Stimulated activated CD4-positive, alpha-beta T cell treated with anti-CD3 and anti-CD28 coated beads, Interleukin-2, amount 100 ng/mL, for 24 hours (primary cell): ENCODE measurements around the gene SLC25A22.

Experiments
- DNase-seq, 2 donors: peaks; one replicate each; pipeline ENCODE4 v3.0.0-alpha.2; 2020

The SLC25A22 gene

GRCh38 chr11:798093-798713 lies at the start of gene SLC25A22:
SLC25A22 (minus strand) TSS chr11:798281; CDS start chr11:795006, 3,275 bp downstream.
- DNase-seq: peak; percentile 87 to 90

GRCh38 chr11:847876-848275 lies 49.8 kb upstream of the SLC25A22 start:
- DNase-seq: no peak

GRCh38 chr11:846496-847098 lies 48.5 kb upstream of the SLC25A22 start:
- DNase-seq: no peak

DNA sequence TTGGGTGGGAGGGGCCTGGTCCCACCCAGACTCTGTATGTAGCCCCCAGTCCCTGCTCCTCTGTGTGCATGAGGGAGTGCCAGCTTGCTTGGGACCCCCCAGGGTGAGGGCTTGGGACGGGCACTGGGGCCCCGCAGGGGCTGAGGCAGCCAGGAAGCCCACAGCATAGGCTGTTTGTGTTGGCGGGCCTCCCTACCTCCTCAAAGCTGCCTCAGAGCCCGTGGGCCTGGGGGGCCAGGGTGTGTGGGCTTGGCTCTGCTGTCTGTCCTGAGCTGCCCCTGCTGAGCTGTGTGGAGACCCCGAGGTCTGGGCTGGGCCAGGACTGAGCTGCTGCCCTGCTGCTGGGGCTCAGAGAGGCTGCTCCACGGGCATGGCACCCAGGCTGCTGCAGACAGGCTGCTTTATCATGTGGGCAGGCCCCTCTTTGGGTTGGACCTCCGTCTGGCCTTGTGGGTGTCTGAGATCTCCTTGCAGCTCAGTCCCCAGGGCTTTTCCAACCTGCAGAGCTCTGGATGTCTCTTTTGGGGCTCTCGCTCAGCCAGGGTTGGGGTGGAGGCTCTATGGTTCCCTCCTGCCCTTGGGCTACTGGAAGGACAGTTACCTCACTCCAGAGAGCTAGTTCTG lies 47.9 kb upstream of the SLC25A22 start:
- DNase-seq: no peak

DNA sequence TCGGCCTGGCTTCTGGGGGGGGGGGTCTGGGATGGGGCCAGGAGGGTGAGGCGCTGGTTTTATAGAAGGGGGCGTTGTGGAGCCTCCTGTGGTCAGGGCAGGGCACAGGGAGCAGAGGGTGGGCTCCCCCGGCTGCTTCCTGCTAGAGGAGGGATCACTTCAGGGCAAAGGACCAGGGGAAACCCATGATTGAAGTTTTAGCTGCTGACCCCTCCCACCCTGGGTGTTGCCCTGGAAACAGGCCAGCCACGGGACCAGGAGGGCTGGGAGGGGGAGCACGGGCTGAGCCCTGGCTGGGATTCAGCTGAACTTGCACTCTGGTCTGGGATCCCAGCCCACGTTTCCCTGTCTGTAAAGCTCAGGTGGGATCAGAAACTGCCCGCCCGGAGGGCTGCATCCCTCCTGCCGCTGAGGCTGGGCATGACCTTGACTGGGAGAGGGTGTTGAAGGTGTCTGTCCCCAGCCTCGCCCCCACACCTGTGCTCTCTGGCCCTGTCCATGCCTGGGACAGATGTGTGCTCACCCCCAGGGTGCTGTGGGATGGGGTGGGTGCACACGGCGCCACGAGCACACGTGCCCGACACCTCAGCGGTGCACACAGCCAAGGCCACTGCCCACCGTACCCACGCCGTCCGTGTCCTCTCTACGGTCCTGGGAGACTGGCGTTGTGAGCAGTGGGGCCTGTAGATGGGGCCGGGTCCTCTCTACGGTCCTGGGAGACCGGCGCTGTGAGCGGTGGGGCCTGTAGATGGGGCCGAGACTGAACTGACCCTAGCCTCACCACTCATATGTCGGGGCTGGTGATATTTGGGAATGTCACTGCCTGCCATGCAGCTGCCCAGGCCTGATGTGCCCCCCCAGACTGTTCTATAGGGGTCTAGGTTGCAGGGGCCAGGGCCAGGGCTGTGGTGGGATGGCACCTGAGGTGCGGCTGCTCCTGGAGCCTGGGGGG lies 46.9 kb upstream of the SLC25A22 start:
- no peak for DNase-seq

DNA sequence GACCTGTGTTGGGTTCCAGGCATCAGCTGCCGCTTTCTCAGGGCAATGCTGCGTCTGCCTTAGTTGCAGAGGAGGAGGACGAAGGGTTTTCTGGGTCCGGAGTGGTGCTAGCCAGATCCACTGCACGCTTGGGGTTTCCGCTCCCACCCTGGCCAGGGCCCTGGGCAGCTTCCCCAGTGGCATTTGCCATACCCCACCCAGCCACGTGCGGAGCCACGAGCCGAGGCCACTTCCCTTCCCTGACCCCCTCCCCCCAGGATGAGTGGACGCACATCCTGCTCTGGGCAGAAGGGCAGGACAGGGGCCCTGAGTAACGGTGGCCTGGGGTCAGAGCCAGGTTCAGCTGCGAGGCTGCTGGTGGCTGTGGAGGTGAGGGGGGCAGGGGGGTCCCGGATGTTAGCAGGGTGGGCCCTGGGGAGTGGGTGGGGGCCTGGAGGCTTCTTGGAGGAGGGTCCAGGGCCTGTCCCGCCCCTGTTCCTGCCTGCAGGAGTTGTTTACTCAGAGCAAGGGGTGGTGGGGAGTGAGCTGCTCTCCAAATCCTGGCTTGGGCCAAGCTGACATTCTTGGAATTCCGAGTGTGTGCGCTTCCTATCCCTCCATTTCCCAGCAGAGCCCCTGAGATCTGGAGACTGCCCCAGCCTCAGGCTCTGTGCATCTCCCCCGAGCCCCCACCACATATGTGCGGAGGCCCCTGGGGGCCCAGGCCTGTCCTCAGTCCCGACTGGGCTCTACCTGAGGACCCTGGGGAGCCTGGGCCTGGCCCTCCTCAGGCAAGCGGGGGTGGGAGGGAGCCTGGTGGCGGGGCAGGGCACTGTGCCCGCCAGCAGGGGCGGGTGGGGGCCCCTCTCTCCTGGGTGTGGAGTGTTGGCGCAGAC lies 46.0 kb upstream of the SLC25A22 start:
- no peak for DNase-seq

- no peak for DNase-seq
Measured at GRCh38 chr11:843086-843734, 45.1 kb upstream of the SLC25A22 start.

DNA sequence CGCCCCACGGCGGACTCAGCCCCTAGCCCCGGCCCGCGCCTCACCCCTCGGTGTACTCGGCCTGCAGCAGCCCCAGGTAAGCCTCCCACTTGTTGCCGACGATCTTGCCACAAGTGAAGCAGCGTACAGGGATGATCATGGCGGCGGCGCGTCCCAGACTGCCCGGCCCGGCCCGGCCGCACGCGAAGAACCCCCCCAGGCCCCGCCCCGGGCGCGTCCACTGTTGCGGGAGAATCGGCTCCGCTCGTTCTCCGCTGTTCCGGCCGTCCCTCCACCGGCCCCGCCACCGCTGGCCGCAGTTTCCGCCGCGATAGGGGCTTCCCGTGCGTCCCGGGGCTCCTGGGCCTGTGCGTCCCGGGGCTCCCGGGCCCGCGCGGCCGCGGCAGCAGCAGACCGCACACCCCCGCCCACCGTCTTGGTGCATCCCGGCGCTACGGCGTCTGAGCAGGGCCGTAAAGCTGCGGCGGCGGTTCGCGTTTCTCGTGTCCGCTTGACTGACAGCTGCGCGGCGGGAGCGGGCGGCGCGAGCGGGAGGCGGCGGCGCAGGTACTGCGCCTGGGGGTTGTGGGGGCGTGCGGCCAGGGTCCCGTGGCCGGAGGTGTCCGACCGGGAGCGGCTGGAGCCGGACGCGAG lies 44.4 kb upstream of the SLC25A22 start, which contains the start of the genes POLR2L and TSPAN4:
POLR2L (minus strand) TSS at position 160 of the 633 bp plus-strand sequence; CDS start at position 139, 21 bp downstream.
TSPAN4 (plus strand) TSS at position 483 of the 633 bp plus-strand sequence. CDS start 7,453 bp downstream, outside the sequence.
- DNase-seq: peak; percentile 92 to 93

DNA sequence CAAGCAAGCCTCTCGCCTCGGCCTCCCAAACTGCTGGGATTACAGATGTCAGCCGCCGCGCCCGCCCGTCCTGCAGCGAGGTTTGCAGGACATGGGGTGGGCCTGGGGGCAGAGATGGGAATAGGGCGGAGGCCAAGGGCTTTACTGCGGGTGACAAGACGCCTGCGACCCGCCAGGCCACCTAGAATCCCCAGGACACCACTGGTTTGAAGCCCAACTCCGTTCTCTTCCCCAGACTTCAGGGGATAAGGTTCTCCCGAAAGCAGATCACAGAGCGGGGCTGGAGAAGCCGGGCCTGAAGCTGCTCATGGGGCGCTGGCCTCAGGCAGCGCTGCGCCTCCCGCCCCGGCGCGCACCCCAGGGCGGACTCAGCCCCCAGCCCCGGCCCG lies 43.9 kb upstream of the SLC25A22 start:
- no peak for DNase-seq

GRCh38 chr11:839875-840617 lies 42.0 kb upstream of the SLC25A22 start:
- no peak for DNase-seq

GRCh38 chr11:839280-839623 lies 41.2 kb upstream of the SLC25A22 start:
- no peak for DNase-seq

- DNase-seq: no peak
Measured at GRCh38 chr11:838441-839279, 40.6 kb upstream of the SLC25A22 start.

DNA sequence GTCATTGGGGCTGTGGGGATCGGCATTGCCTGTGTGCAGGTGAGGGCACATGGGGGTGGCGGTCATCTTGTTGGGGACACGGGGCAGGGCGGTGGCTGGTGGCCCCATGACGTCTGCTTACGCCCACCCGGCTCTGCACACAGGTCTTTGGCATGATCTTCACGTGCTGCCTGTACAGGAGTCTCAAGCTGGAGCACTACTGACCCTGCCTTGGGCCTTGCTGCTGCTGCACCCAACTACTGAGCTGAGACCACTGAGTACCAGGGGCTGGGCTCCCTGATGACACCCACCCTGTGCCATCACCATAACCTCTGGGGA lies 39.9 kb upstream of the SLC25A22 start:
- DNase-seq: no peak

- no peak for DNase-seq
Measured at GRCh38 chr11:837189-837989, 39.3 kb upstream of the SLC25A22 start.

DNA sequence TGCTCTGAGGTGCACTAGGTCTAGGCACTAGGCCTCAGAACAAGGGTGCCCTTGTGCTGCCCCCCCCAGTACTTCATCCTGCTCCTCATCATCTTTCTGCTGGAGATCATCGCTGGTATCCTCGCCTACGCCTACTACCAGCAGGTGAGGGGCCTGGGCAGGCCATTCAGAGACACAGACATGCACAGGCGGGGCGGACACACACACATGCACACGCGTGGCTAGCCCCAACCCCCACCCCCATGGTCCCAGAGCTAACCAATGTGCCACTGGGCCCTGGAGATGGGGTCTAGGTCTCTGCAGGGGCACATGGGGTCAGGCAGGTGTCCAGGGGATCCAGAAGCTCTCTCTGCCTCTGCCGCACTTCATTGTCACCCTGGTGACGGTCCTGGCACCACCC lies 38.6 kb upstream of the SLC25A22 start:
- DNase-seq: no peak

- no peak for DNase-seq
Measured at GRCh38 chr11:836274-836673, 38.2 kb upstream of the SLC25A22 start.

GRCh38 chr11:834371-835316 lies 36.6 kb upstream of the SLC25A22 start:
- no peak for DNase-seq
